ENCODE measurements around the gene PLEKHA8.

- TF ChIP-seq CTCF (conservative IDR thresholded peaks at IDR 0.05): no peak
- no peak for TF ChIP-seq EZH2 (IDR thresholded peaks at IDR 0.05; ENCODE audit: low read depth)
These were observed 41.8 kb downstream of the PLEKHA8 start for GRCh38 chr7:30070052-30070451.

Measured in PC-9 (cell line).